ENCODE measurements around the gene MARS1.
A peak's percentile ranks its signal among the peaks of the same experiment; 100 is the strongest.

The MARS1 gene

GRCh38 chr12:57483466-57483865 lies 4.4 kb upstream of the MARS1 start:
- no peak overlapping the region for H3K4me3 ChIP-seq (ENCODE audit: low read length)
- DNase-seq (ENCODE audit: low read depth) = no peak
- TF ChIP-seq CTCF (IDR thresholded peaks at IDR 0.05; ENCODE audit: insufficient read depth, low read depth, low read length, missing control alignments) = no peak

- H3K4me3 ChIP-seq (ENCODE audit: low read length) = no peak overlapping the region
- TF ChIP-seq CTCF (IDR thresholded peaks at IDR 0.05; ENCODE audit: insufficient read depth, low read depth, low read length, missing control alignments) = no peak
- no peak for DNase-seq (ENCODE audit: low read depth)
Observed at GRCh38 chr12:57485695-57486094, 2.2 kb upstream of the MARS1 start.

GRCh38 chr12:57487055-57487596 lies 742 bp upstream of the MARS1 start:
- peak overlapping the region; percentile 28 for H3K4me3 ChIP-seq (ENCODE audit: low read length)
- no peak for TF ChIP-seq CTCF (IDR thresholded peaks at IDR 0.05; ENCODE audit: insufficient read depth, low read depth, low read length, missing control alignments)
- DNase-seq (ENCODE audit: low read depth) = no peak

GRCh38 chr12:57488402-57489156 lies 711 bp downstream of the MARS1 start:
- no peak for TF ChIP-seq CTCF (IDR thresholded peaks at IDR 0.05; ENCODE audit: insufficient read depth, low read depth, low read length, missing control alignments)
- no peak for DNase-seq (ENCODE audit: low read depth)
- H3K4me3 ChIP-seq (ENCODE audit: low read length) = peak overlapping the region; percentile 90

- H3K4me3 ChIP-seq (ENCODE audit: low read length) = peak overlapping the region; percentile 90
- no peak for TF ChIP-seq CTCF (IDR thresholded peaks at IDR 0.05; ENCODE audit: insufficient read depth, low read depth, low read length, missing control alignments)
- DNase-seq (ENCODE audit: low read depth) = no peak
Observed at GRCh38 chr12:57489157-57489641, 1.3 kb downstream of the MARS1 start.

GRCh38 chr12:57490126-57490525 lies 2.3 kb downstream of the MARS1 start:
- H3K4me3 ChIP-seq (ENCODE audit: low read length) = no peak overlapping the region
- TF ChIP-seq CTCF (IDR thresholded peaks at IDR 0.05; ENCODE audit: insufficient read depth, low read depth, low read length, missing control alignments) = no peak
- no peak for DNase-seq (ENCODE audit: low read depth)
